GM18517 (cell line): ENCODE results near the gene NGDN.
"Not testable (repeated sequence)": the region's sequence is repeated elsewhere in the genome, so short reads cannot be mapped to it uniquely, and the experiment has no call there.

Experiments used
- ATAC-seq: cut with Tn5 transposase; IDR thresholded peaks from one replicate; pipeline ENCODE4 v1.9.1; 2021; ENCODE audit warnings: mild to moderate bottlenecking, moderate library complexity; ENCODE audit not compliant: unreplicated experiment

NGDN gene

GRCh38 chr14:23438101-23438971 lies 31.2 kb upstream of the NGDN start:
- ATAC-seq: no peak

- ATAC-seq: no peak
Observed at GRCh38 chr14:23439107-23439835, 30.2 kb upstream of the NGDN start.

GRCh38 chr14:23441076-23441475 lies 28.4 kb upstream of the NGDN start:
- no peak for ATAC-seq

- ATAC-seq: no peak
Observed at GRCh38 chr14:23442721-23443356, 26.7 kb upstream of the NGDN start.

- no peak for ATAC-seq
Observed at GRCh38 chr14:23443411-23443812, 26.1 kb upstream of the NGDN start.

GRCh38 chr14:23443881-23444280 lies 25.6 kb upstream of the NGDN start:
- ATAC-seq: no peak

- no peak for ATAC-seq
Observed at GRCh38 chr14:23444314-23444713, 25.2 kb upstream of the NGDN start.

GRCh38 chr14:23445773-23446172 lies 23.7 kb upstream of the NGDN start:
- no peak for ATAC-seq

GRCh38 chr14:23446291-23446851 lies 23.1 kb upstream of the NGDN start:
- no peak for ATAC-seq

GRCh38 chr14:23447361-23448350 lies 21.8 kb upstream of the NGDN start:
- ATAC-seq: no peak

GRCh38 chr14:23449314-23449713 lies 20.2 kb upstream of the NGDN start:
- ATAC-seq: no peak

GRCh38 chr14:23450379-23450778 lies 19.1 kb upstream of the NGDN start:
- no peak for ATAC-seq

- ATAC-seq: no peak
Observed at GRCh38 chr14:23452237-23452636, 17.3 kb upstream of the NGDN start.

- ATAC-seq: no peak
Observed at GRCh38 chr14:23454445-23454856, 15.1 kb upstream of the NGDN start.

GRCh38 chr14:23456883-23457586 lies 12.5 kb upstream of the NGDN start:
- not testable (repeated sequence) for ATAC-seq

- ATAC-seq: no peak
Observed at GRCh38 chr14:23457587-23458445, 11.7 kb upstream of the NGDN start.

- ATAC-seq: no peak
Observed at GRCh38 chr14:23460960-23461359, 8.5 kb upstream of the NGDN start.

GRCh38 chr14:23464700-23465099 lies 4.8 kb upstream of the NGDN start:
- ATAC-seq: no peak

GRCh38 chr14:23465261-23465660 lies 4.2 kb upstream of the NGDN start:
- ATAC-seq: no peak
